Osteoblast (primary cell): ENCODE data around the gene ABLIM2. TPM values are rescaled to one million over a fixed set of nuclear protein-coding genes. Genes with fewer than 3 reads are reported as not detected.

ENCODE experiments used
- DNase-seq: peaks from one replicate; pipeline ENCODE4 v3.0.0; 2011; ENCODE audit warnings: low spot score, mixed read lengths; ENCODE audit not compliant: insufficient read length; ENCODE audit errors: missing footprints
- H2AFZ ChIP-seq: 2 replicates; pipeline ENCODE4 v1.6.0; 2011; ENCODE audit warnings: mild to moderate bottlenecking, low read length
- H3K27ac ChIP-seq: 2 replicates; pipeline ENCODE4 v1.5.1; 2011; ENCODE audit warnings: mild to moderate bottlenecking, low read depth, low read length, moderate library complexity
- H3K27me3 ChIP-seq: 2 replicates; pipeline ENCODE4 v1.6.0; 2012; ENCODE audit warnings: mild to moderate bottlenecking, control low read depth, inconsistent platforms, low read length, moderate library complexity; ENCODE audit not compliant: insufficient read depth
- H3K36me3 ChIP-seq: 2 replicates; pipeline ENCODE4 v1.5.1; 2011; ENCODE audit warnings: mild to moderate bottlenecking, low read length, control low read depth, moderate library complexity; ENCODE audit not compliant: insufficient read depth
- H3K4me1 ChIP-seq: 2 replicates; pipeline ENCODE4 v1.5.1; 2011; ENCODE audit warnings: mild to moderate bottlenecking, low read length, control low read depth, moderate library complexity; ENCODE audit not compliant: insufficient read depth
- H3K4me2 ChIP-seq: 2 replicates; pipeline ENCODE4 v1.6.0; 2011; ENCODE audit warnings: mild to moderate bottlenecking, low read length; ENCODE audit not compliant: insufficient read depth
- H3K4me3 ChIP-seq: fragments of 200-600 bp; sonication (generic); 3 replicates; pipeline ENCODE4 v1.5.1; 2012; ENCODE audit warnings: mild to moderate bottlenecking, low read length, inconsistent platforms; ENCODE audit not compliant: insufficient read depth
- H3K79me2 ChIP-seq: 2 replicates; pipeline ENCODE4 v1.6.0; 2012; ENCODE audit warnings: mild to moderate bottlenecking, low read length, control low read depth, inconsistent platforms; ENCODE audit not compliant: insufficient read depth
- H3K9me3 ChIP-seq: 2 replicates; pipeline ENCODE4 v1.5.1; 2011; ENCODE audit warnings: low read depth, low read length, control low read depth
- H4K20me1 ChIP-seq: 2 replicates; pipeline ENCODE4 v1.6.0; 2012; ENCODE audit warnings: mild to moderate bottlenecking, low read length, control low read depth; ENCODE audit not compliant: insufficient read depth
- total RNA-seq: library from RNA; depleted of rRNA; stranded (reverse); fragments of >200 nt; gene quantifications from 2 replicates; pipeline ENCODE4 v1.2.3, GENCODE V29; 2012
- TF ChIP-seq, protein P1 (sequence below): IDR thresholded peaks from 2 replicates; pipeline ENCODE4 v1.5.1; 2011; ENCODE audit warnings: mild to moderate bottlenecking, low read depth, low read length, moderate library complexity; ENCODE audit errors: extremely low read depth

Gene ABLIM2
- 0.29 and 0.36 TPM in 2 replicates for total RNA-seq

DNA sequence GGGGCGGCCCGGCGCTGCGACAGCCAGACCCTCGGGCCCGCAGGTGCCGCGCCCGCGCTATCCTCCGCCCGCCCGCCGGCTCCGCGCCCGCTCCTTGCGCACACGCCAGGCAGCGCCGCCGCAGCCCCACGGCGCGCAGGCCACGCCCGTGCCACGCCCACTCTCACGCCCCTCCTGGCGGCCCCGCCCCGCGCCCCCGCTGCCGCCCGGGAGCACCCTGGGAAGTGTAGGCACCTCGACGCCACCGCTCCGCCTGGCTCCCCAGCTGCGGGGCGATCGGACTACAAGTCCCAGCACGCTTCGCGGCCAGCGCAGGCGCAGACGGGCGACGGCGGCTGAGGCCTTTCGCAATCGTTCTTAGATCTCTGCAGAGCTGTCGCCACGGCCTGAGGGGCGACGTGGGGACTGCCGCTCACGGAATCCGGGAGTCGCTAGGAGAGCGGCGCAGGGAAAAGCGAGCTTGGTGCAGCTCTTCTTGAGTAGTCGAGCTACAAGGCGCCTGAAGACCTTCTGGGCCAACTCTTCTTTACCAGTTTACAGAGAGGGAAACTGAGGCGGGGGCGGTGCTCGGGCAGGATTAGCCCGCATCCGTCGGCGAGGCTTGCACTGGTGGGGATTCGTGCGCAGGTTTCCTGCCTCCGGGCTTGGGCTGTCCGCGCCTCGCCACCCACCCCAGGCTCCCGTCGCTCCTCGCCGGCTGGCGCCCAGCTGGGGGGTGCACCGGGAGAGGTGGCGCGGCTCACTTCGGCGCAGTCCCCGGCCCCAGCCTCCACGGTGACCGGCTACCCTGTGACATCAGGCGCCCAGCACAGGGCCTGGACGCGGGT, at the start of gene ABLIM2:
ABLIM2 (minus strand) TSS at position 104 of the 827 bp plus-strand sequence. CDS start 124 bp downstream, outside the sequence.
- H4K20me1 ChIP-seq: no peaks in the 10 kb centered on the region
- peaks cover 10% of the 10 kb centered on the region for H3K4me1 ChIP-seq
- no peaks in the 10 kb centered on the region for H3K79me2 ChIP-seq
- TF ChIP-seq, protein P1, sequence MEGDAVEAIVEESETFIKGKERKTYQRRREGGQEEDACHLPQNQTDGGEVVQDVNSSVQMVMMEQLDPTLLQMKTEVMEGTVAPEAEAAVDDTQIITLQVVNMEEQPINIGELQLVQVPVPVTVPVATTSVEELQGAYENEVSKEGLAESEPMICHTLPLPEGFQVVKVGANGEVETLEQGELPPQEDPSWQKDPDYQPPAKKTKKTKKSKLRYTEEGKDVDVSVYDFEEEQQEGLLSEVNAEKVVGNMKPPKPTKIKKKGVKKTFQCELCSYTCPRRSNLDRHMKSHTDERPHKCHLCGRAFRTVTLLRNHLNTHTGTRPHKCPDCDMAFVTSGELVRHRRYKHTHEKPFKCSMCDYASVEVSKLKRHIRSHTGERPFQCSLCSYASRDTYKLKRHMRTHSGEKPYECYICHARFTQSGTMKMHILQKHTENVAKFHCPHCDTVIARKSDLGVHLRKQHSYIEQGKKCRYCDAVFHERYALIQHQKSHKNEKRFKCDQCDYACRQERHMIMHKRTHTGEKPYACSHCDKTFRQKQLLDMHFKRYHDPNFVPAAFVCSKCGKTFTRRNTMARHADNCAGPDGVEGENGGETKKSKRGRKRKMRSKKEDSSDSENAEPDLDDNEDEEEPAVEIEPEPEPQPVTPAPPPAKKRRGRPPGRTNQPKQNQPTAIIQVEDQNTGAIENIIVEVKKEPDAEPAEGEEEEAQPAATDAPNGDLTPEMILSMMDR: no peak
- peak within 1 kb of the TSS; percentile 89 for H3K4me3 ChIP-seq
- no peaks in the 10 kb centered on the region for H3K9me3 ChIP-seq
- H3K36me3 ChIP-seq: no peaks in the 10 kb centered on the region
- H3K27ac ChIP-seq: no peak within 1 kb of the TSS
- H3K4me2 ChIP-seq: peak within 1 kb of the TSS; percentile 99
- H2AFZ ChIP-seq: peak within 1 kb of the TSS; percentile 99
- peaks cover 27% of the 10 kb centered on the region for H3K27me3 ChIP-seq
- DNase-seq: peak; percentile 100

DNA sequence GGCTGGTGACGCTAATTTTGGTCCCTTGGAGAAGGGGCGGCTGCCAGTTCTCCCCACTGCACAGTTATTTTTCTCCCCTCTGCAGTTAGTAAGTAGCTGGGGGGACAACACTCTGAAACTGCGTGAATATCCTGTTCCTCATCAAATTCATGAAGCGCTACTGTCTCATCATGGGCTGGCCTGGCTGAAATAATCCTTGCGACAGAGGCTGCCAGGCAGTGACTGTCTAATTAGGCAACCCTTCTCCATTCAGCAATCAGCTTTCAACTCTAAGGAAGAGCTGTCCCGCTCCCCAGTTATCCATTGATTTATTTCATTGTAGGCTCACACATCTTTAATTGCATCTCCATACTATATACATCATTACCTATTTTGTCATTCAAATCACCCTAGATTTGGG, 48.7 kb upstream of the ABLIM2 start:
- TF ChIP-seq, protein P1: no peak
- Histone ChIP-seq H3K9me3 (no peaks in the 10 kb centered on the region), H3K4me1 (no peaks in the 10 kb centered on the region), H4K20me1 (peaks cover 17% of the 10 kb centered on the region), H3K27me3 (no peaks in the 10 kb centered on the region), H3K4me2 (no peak overlapping the region), H3K36me3 (peaks cover 5% of the 10 kb centered on the region), H3K27ac (no peak overlapping the region), H2AFZ (no peak overlapping the region), H3K4me3 (no peak overlapping the region), H3K79me2 (peaks cover under 1% of the 10 kb centered on the region)
- no peak for DNase-seq

DNA sequence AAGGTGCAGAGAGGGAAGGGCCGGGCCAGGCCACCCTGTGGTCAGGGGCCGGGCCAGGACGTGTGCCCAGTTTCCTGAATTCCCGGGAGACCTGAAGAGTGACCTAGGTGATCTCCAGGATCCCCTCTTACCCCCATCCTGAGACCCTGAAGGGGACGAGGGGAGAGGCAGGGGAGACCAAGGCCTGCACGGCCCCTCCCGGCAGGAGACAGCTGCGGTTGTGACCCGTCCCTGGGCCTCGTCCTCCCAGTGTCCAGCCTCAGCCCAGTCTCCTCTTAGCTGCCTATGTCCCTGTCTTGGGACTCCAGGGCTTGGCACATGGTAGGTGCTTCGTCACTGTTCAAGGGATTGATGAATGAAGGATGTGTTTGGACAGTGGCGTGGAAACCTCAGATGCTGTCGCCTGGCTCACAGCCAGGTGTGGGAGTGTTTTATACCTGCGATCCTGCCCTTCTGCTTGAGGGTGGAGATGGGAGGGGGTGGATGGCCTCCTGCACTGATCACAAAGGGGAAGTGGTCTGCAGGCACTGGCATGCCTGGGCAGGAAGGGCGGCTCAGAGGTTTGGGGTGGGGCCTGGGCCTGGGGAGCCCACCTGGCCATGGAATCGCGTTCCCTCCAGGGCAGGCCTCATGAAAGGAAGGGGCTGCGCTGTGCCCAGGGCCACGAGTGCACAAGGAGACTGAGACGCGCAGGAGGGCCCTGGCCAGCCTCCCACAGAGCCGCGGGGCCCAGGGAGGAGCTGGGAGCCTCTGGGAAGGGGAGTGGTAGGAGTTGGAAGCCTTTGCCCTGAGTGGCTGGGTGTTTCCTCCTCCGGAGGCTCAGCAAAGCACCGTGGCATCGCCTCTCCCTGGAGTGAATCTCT, 47.4 kb upstream of the ABLIM2 start:
- Histone ChIP-seq H3K4me1 (peaks cover 2% of the 10 kb centered on the region), H3K4me3 (no peak overlapping the region), H3K27me3 (no peaks in the 10 kb centered on the region), H3K36me3 (peaks cover 5% of the 10 kb centered on the region), H4K20me1 (peaks cover 22% of the 10 kb centered on the region), H3K9me3 (no peaks in the 10 kb centered on the region), H3K27ac (no peak overlapping the region), H3K4me2 (no peak overlapping the region), H2AFZ (no peak overlapping the region), H3K79me2 (peaks cover 14% of the 10 kb centered on the region)
- TF ChIP-seq, protein P1: no peak
- peak; percentile 82 for DNase-seq

DNA sequence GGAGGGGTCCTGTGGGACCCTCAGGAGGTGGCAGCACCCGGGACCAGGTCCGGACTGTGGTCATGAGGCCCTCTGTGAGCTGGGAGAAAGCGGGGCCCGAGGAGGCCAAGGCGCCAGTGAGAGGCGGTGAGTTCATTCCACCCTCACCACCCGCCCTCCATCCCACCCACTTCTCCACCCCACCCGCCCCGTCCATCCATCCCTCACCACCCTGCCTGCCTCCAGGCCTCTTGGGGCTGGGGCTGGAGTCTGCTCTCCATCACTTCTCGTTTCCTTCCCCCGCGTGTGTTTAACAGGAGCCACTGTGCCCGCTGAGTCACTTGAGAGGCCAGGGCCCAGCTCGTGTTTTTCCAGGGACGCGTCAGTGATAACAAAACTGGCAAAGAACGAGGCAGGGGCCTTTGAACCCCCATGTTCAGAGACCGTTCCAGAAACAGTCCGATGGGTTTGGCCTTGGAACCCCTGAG, 46.7 kb upstream of the ABLIM2 start:
- Histone ChIP-seq H4K20me1 (peaks cover 22% of the 10 kb centered on the region), H3K27ac (no peak overlapping the region), H3K4me3 (no peak overlapping the region), H2AFZ (no peak overlapping the region), H3K4me2 (no peak overlapping the region), H3K27me3 (no peaks in the 10 kb centered on the region), H3K9me3 (no peaks in the 10 kb centered on the region), H3K36me3 (peaks cover 5% of the 10 kb centered on the region), H3K4me1 (peaks cover 8% of the 10 kb centered on the region), H3K79me2 (peaks cover 20% of the 10 kb centered on the region)
- peak; percentile 95 for DNase-seq
- TF ChIP-seq, protein P1: no peak
